HT1080 (cell line): Measurements from ENCODE around the gene EHMT2. TPM values are rescaled to one million over a fixed set of nuclear protein-coding genes. Genes with fewer than 3 reads are reported as not detected.
"Not testable (repeated sequence)": the region's sequence is repeated elsewhere in the genome, so short reads cannot be mapped to it uniquely, and the experiment has no call there.

Experiments used
- DNase-seq: peaks from one replicate; pipeline ENCODE4 v3.0.0-alpha.2; 2015; ENCODE audit warnings: low read depth
- total RNA-seq: library from RNA; depleted of rRNA; stranded (reverse); fragments of >200 nt; shearing (Covaris generic); gene quantifications from 2 replicates; pipeline ENCODE4 v1.2.3, GENCODE V29; 2014

Gene EHMT2
- total RNA-seq, 1 experiment from 2014 or later: 57.5 TPM

- DNase-seq: no peak
Measured at GRCh38 chr6:31915756-31916155, 18.3 kb upstream of the EHMT2 start.

DNA sequence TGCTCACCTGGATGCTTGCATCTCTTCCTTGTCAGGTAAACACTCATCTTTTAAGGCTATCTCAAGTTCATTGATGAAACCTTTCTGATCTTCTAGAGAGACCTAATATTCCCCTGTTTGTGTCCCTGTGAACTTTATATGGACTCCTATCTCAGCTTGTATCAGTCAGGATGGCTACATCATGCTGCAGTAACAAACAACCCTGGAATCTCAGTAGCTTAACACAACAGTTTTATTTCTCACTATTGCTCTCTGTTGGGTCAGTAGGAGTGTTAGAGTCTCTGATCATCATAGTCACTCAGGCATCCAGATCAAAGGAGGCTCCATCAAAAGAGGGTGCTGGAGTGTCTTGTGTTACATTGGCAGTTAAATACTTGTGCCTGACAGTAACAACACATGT lies 17.9 kb upstream of the EHMT2 start:
- DNase-seq: no peak

- DNase-seq: no peak
Measured at GRCh38 chr6:31911826-31912585, 14.5 kb upstream of the EHMT2 start.

DNA sequence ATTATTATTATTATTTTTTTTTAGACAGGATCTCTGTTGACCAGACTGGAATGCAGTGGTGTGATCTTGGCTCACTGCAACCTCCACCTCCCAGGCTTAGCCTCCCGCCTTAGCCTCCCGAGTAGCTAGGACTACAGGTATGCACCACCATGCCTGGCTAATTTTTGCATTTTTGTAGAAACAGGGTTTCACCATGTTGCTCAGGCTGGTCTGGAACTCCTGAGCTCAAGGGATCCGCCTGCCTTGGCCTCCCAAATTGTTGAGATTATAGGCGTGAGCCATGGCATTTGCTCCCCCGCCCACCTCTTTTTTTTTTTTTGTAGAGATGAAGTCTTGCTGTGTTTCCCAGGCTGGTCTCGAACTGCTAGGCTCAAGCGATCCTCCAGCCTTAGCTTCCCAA lies 11.8 kb upstream of the EHMT2 start:
- not testable (repeated sequence) for DNase-seq

DNA sequence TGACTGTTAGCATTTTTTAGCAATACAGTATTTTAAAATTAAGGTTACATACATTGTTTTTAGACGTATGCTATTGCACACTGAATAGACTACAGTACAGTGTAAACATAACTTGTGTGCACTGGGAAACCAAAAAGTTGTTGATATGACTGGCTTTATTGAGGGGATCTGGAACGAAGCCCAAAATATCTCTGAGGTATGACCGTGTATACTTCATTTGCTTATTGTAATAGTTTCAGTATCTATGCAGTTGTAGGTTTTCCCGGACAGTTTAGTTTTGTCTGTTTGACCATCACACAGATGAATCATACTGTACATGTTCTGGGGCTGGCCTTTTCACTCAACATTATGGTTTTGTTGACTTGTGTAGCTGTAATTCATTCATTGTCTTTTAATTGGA lies 11.3 kb upstream of the EHMT2 start:
- DNase-seq: peak; percentile 41

- not testable (repeated sequence) for DNase-seq
Measured at GRCh38 chr6:31908255-31908654, 10.8 kb upstream of the EHMT2 start.

DNA sequence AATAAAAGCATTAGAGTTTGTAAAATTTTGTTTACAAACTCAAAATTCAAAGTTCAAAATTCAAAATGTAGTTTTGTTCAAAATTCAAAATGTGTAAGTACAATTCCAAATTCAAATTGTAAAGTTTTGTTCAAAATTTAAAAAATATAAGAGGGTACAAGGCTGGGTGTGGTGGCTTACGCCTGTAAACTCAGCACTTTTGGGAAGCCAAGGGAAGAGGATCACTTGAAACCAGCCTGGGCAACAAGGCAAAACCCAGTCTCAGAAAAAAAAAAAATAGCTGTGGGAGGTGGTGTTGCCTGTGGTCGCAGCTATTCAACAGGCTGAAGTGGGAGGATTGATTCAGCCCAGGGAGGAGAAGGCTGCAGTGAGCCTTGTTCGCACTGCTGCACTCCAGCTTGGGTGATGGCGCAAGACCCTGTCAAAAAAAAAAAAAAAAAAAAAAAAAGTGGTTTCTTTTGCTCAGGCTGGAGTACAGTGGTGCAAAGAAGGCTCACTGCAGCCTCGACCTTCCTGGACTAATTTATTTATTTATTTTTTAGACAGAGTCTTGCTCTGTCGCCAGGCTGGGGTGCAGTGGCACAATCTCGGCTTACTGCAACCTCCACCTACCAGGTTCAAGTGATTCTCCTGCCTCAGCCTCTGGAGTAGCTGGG lies 9.8 kb upstream of the EHMT2 start:
- peak; percentile 84 for DNase-seq

DNA sequence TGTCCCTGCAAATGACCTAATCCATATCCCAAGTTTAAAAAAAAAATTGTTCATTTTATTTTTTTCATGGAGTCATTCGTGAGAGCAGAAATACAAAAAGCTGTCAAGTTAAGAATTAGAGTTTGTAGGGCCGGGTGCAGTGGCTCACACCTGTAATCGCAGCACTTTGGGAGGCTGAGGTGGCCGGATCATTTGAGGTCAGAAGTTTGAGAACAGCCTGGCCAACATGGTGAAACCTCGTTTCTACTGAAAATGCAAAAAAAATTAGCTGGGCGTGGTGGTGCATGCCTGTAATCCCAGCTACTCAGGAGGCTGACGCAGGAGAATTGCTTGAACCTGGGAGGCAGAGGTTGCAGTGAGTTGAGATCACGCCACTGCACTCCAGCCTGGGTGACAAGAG lies 9.2 kb upstream of the EHMT2 start:
- not testable (repeated sequence) for DNase-seq

DNA sequence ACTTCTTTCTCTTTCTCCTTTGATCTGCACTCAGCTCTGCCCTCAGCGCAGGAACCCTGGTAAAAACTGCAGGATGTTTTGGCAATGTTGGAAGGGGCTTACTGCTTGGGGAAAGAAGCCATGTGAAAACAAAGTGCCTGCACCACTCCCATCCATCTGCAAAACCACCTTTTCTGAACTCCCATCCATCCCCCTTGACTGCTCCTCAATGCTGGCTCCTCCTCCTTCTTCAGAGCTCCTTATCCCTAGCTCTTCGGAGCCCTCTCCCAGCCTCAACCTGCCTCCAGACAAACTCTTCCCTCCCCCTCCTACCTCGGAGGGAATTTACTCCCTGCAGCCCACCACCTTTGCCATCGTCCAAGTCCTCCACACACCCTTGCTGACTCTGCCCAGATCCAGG lies 8.6 kb upstream of the EHMT2 start:
- no peak for DNase-seq

GRCh38 chr6:31905041-31905440 lies 7.5 kb upstream of the EHMT2 start:
- DNase-seq: no peak

DNA sequence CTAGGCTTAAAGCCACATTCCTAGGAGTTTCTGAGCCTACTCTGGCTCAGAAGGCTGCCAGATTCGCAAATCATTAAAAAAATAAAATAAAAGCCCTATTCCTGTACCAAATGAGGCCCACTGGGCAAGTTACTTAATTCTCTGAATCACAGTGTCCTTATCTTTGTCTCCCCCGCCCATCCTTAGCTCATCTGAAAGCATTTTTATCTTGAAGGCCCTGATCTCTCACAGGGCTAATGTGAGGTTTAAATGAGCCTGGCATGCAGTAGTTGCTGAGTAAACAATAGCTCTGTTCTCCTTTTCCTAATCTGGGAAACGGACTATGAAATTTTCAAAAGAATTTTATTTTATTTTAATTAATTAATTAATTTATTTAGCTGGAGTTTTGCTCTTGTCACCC lies 6.5 kb upstream of the EHMT2 start:
- DNase-seq: no peak

DNA sequence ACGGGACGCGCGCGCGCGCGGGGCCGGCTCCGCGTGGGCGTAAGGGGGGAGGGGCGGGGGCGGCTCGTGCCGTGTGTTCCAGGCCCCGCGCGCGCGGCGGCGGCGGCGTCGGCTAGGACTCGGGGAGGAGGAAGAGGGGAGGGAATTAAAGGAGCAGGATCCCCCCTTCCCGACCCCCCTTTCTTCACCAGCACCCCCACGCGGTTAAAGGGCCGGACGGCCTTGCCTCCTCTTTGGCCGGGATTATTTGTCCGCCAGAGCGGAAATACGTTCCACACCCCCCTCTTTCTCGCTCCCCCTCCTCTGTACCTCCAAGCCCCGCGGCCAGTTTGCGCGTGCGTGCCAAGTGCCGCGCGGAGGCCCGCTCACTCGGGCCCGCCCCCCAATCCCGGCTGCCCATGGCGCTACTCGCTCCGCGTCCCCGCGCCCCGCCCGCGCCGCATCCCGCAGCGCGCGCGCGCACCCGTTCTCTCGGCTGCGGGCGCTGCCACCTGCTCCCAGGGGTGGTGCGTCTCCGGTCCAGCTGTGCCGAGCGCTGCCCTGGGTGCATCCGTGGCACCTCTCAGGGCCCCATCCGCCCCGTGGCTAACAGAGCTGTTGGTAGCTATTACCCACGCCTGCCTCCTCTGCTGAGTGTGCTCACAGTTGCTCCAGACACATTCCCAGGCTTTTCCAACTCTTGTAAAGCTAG lies 4.6 kb upstream of the EHMT2 start, which contains the start of gene ZBTB12:
Gene ZBTB12 (minus strand): TSS at position 134 of the 691 bp plus-strand sequence. CDS start 781 bp downstream, outside the sequence.
- DNase-seq: peak; percentile 88

DNA sequence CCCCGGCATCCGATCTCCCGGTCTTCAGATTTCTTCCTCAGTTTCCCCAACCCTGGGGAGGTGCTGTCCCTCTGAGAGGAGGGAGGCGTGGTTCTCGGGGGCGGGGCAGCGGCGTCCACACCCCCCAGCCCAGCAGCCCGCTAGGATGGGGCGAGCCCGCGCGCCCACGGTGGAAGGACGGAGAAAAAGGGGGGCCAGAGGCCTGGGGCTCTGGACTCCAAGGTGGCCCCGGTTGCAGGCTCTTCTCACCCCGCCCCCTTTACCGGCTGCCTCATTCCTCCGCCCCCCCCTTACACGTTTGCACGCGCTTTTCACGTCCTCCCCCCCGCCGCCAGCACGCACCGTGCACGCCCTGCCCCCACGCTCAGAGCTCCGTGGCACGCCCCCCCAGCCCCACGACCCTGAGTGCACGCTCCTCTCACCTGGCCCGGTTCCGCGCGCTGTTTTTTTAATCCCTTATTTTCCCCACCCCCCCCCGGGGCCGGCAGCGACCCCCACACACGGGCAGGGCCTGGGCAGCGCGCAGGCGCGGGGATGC lies 4.0 kb upstream of the EHMT2 start:
- DNase-seq: peak; percentile 32

DNA sequence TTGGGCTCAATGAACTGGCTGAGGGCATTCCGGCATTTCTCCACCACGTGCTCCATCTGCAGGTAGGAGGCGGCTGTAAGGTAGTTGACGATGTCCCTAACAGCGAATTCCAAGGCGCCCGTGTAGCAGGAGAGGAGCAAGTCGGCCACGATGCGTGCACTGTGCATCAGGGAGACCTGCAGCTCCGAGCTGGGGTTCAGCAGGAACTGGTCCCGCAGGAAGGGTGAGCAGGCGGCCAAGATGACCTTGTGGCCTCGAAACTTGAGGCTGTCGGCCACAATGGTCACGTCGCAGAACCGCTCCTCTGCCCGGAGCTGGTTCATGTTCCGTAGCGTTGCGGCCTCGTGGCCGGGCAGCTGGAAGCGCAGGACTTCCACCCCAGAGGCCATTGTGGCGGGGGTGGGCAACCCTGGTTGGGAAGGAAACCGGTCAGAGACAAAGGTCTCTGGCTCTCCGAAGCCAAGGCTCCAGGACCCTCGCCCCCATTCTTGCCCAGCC lies 3.5 kb upstream of the EHMT2 start:
- DNase-seq: no peak

DNA sequence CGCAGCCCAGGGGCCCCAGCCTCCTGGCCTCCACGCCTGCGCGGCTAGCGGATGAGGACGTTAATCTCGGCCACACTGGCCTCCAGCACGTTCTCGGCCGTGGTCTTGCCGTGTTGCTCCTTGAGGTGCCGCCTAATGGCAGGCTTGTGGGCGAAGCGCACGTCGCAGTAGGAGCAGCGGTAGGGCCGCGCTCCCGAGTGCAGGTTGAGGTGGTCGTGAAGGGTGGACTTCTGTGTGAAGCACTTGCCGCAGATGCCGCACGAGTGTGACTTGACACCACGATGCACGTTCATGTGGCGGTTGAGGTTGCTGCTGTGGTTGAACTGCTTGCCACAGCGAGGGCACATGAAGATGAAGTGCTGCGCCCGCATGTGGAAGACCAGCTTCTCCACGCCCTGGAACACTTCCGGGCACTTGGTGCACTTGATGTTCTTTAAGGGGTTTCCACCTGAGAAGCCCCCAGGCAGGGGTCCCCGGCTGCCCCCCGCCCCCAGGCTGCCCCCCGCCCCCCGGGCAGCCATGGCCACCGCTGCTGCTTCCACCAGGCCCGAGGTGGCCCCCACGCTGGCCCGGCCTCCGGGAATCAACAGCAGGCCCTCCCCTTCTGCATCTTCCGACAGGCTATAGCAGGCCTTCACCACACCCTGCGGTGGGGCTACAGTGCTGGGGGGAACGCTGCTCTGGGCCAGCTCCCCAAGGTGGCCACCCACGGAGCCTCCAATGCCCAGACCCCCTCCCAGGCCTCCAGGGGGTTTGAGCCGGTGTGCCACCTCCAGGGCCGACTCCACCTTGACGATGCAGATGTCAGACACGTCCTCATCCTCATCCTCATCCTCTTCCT lies 2.6 kb upstream of the EHMT2 start:
- DNase-seq: no peak

DNA sequence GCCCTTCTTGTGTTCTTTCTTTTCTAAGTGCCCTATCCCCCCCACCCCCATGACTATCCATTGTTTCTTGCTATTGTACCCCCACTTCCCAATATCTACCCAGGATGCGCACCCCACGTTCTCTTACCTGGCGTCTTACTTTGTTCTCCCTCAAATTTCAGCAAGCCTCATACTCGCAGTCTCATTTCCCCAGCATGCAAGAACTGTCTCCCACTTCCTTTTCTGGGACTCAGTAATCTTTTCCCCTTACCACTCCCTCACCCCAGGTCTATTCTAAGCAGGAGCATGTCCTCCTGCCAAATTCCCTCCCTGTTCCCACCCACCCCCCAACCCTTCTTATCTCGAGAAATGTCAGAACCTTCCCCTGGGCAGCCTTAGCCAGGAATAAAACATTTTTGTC lies 1.7 kb upstream of the EHMT2 start:
- no peak for DNase-seq

DNA sequence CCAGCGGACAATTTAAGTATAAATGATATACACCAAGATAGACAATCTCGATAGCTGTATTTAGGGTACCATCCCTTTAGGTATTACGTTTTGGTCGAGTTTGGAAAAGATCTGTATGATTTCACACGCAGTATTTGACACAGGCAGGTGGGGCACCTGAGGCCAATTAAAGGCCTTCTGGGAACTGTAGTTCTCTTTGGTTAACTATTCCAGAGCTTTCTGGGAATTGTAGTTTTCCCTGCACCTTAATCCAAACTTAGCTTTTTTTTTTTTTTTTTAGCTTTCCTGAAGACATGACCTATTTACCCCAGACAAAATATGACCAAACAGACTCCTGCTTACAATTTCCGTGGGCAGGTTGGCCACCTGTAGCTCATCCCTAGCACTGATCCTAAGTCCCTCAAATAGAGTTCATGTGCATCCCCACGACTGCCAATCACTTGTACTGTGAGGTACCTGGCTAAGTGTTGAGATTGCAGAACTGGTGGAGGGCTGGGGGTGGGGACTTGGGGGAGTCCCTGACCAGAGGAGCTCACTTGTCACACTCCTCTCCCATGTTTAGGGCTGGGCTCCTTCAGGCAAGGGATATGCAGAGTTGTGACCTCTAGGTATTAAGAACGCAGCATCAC lies 999 bp upstream of the EHMT2 start:
- DNase-seq: peak; percentile 64

- no peak for DNase-seq
Measured at GRCh38 chr6:31896856-31897611, 464 bp downstream of the EHMT2 start.

DNA sequence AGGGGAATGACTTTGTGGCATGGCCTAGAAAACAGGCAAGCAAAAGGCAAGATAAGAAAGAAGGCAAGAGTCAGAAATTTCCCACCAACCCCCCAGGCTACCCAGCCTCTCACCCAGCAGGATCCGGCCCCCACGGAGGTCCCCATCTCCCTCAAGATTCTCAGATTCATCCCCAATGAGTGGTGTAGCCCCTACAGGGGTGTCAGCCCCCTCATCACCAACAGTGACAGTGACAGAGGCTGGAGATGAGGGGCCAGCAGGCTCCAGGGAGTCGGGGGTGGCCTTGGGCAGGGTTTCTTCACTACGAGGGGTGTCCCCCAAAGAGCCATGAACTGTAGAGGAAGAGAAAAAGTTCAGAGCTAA lies 1.0 kb downstream of the EHMT2 start:
- no peak for DNase-seq

DNA sequence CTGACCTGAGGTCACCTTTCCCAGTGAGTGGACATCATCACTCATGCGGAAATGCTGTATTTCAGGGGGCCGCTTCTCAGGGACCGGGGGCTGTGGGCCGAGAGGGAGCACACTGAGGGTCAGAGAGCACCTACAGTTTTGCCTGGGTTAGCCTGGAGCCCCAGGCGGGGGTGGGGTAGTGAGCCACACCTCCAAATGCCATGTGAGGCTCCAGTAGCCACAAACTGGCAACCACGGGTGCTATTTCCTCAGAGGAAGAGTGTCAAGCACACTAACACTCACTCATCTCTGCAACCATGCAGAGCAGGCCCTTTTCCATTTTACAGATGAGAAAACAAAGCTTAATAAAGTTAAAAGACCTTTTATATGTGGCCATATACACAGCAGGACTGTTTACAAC lies 4.7 kb downstream of the EHMT2 start:
- DNase-seq: no peak
